HG03575 (cell line): ENCODE data around the gene TCERG1L.

Experiments
- ATAC-seq: cut with Tn5 transposase; IDR thresholded peaks from one replicate; pipeline ENCODE4 v1.9.1; 2021; ENCODE audit not compliant: unreplicated experiment, insufficient number of reproducible peaks, low FRiP score; ENCODE audit errors: extremely low read depth

TCERG1L gene

GRCh38 chr10:131253931-131254858 is 57.3 kb downstream of the TCERG1L start:
- ATAC-seq, result no peak

- ATAC-seq, result no peak
Observed at GRCh38 chr10:131252567-131253276, 58.8 kb downstream of the TCERG1L start.

GRCh38 chr10:131251146-131251541 is 60.4 kb downstream of the TCERG1L start:
- ATAC-seq, result no peak

GRCh38 chr10:131250454-131251145 is 60.9 kb downstream of the TCERG1L start:
- no peak for ATAC-seq

- ATAC-seq, result no peak
Observed at GRCh38 chr10:131249955-131250344, 61.6 kb downstream of the TCERG1L start.

- ATAC-seq, result no peak
Observed at GRCh38 chr10:131249238-131249954, 62.1 kb downstream of the TCERG1L start.

- no peak for ATAC-seq
Observed at GRCh38 chr10:131248376-131249165, 63.0 kb downstream of the TCERG1L start.

GRCh38 chr10:131247873-131248272 is 63.6 kb downstream of the TCERG1L start:
- no peak for ATAC-seq

GRCh38 chr10:131246775-131247174 is 64.7 kb downstream of the TCERG1L start:
- ATAC-seq, result no peak

GRCh38 chr10:131246089-131246488 is 65.4 kb downstream of the TCERG1L start:
- no peak for ATAC-seq

- ATAC-seq, result no peak
Observed at GRCh38 chr10:131245475-131246059, 66.0 kb downstream of the TCERG1L start.

- ATAC-seq, result no peak
Observed at GRCh38 chr10:131244836-131245235, 66.7 kb downstream of the TCERG1L start.

GRCh38 chr10:131243076-131243475 is 68.4 kb downstream of the TCERG1L start:
- no peak for ATAC-seq

- no peak for ATAC-seq
Observed at GRCh38 chr10:131242007-131242406, 69.5 kb downstream of the TCERG1L start.

- ATAC-seq, result no peak
Observed at GRCh38 chr10:131240691-131241090, 70.8 kb downstream of the TCERG1L start.

- no peak for ATAC-seq
Observed at GRCh38 chr10:131239926-131240325, 71.6 kb downstream of the TCERG1L start.

GRCh38 chr10:131239450-131239849 is 72.1 kb downstream of the TCERG1L start:
- no peak for ATAC-seq
